Measurements from ENCODE around the gene EXPH5.

DNA sequence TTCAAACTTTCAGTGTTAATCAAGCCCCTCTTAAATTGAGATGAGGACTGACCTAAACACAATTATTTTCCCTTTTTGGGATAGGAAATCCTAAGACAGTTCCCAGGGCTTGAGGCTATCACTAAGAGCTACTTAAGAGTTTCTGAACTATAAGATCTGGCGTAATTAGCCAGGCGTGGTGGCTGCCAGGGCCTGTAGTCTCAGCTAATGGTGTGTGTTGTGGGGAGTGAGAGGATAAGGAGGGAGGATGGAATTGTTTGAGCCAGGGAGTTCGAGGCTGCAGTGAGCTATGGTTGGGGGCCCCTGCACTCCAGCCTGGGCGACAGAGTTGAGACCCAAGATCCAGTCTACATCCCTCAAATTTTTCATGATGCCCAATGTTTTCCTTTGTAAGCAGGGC is 23.5 kb upstream of the EXPH5 start:
- TF ChIP-seq, protein P1, sequence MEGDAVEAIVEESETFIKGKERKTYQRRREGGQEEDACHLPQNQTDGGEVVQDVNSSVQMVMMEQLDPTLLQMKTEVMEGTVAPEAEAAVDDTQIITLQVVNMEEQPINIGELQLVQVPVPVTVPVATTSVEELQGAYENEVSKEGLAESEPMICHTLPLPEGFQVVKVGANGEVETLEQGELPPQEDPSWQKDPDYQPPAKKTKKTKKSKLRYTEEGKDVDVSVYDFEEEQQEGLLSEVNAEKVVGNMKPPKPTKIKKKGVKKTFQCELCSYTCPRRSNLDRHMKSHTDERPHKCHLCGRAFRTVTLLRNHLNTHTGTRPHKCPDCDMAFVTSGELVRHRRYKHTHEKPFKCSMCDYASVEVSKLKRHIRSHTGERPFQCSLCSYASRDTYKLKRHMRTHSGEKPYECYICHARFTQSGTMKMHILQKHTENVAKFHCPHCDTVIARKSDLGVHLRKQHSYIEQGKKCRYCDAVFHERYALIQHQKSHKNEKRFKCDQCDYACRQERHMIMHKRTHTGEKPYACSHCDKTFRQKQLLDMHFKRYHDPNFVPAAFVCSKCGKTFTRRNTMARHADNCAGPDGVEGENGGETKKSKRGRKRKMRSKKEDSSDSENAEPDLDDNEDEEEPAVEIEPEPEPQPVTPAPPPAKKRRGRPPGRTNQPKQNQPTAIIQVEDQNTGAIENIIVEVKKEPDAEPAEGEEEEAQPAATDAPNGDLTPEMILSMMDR (IDR thresholded peaks at IDR 0.05), result no peak
- TF ChIP-seq EP300 (IDR thresholded peaks at IDR 0.05; ENCODE audit: low read depth), result no peak

All from transverse colon (tissue), 3 donors.